Stimulated activated CD8-positive, alpha-beta memory T cell treated with anti-CD3 and anti-CD28 coated beads, Interleukin-12 subunit alpha, Interleukin-12 subunit beta, amount 100 ng/mL, for 1 hour (primary cell): ENCODE results near the gene PCMTD2.
A peak's percentile ranks its signal among the peaks of the same experiment; 100 is the strongest.

Experiments
- DNase-seq: peaks from one replicate; pipeline ENCODE4 v3.0.0-alpha.2; 2020; ENCODE audit warnings: low read depth

Gene PCMTD2

GRCh38 chr20:64256282-64256935, 861 bp downstream of the PCMTD2 start:
- DNase-seq = no peak

- DNase-seq = no peak
These were observed 1.7 kb downstream of the PCMTD2 start for GRCh38 chr20:64257107-64257757.

- no peak for DNase-seq
These were observed 2.7 kb downstream of the PCMTD2 start for GRCh38 chr20:64258071-64258823.

- no peak for DNase-seq
These were observed 4.7 kb downstream of the PCMTD2 start for GRCh38 chr20:64260239-64260638.

GRCh38 chr20:64261138-64261537, 5.6 kb downstream of the PCMTD2 start:
- DNase-seq = no peak

- DNase-seq = no peak
These were observed 8.5 kb downstream of the PCMTD2 start for GRCh38 chr20:64264091-64264490.

GRCh38 chr20:64265201-64265600, 9.7 kb downstream of the PCMTD2 start:
- no peak for DNase-seq

GRCh38 chr20:64266988-64267387, 11.4 kb downstream of the PCMTD2 start:
- no peak for DNase-seq

GRCh38 chr20:64268174-64268573, 12.6 kb downstream of the PCMTD2 start:
- DNase-seq = no peak

- no peak for DNase-seq
These were observed 14.3 kb downstream of the PCMTD2 start for GRCh38 chr20:64269604-64270411.

- DNase-seq = no peak
These were observed 16.1 kb downstream of the PCMTD2 start for GRCh38 chr20:64271636-64272035.

GRCh38 chr20:64273109-64273508, 17.6 kb downstream of the PCMTD2 start:
- no peak for DNase-seq

GRCh38 chr20:64276817-64277216, 21.3 kb downstream of the PCMTD2 start:
- DNase-seq = no peak

- no peak for DNase-seq
These were observed 22.2 kb downstream of the PCMTD2 start for GRCh38 chr20:64277571-64278316.

- no peak for DNase-seq
These were observed 22.8 kb downstream of the PCMTD2 start for GRCh38 chr20:64278317-64278681.

GRCh38 chr20:64279826-64280459, 24.4 kb downstream of the PCMTD2 start:
- DNase-seq = no peak

- DNase-seq = no peak
These were observed 24.9 kb downstream of the PCMTD2 start for GRCh38 chr20:64280460-64280843.

GRCh38 chr20:64283646-64284045, 28.1 kb downstream of the PCMTD2 start:
- no peak for DNase-seq

GRCh38 chr20:64285579-64286446, 30.3 kb downstream of the PCMTD2 start:
- DNase-seq = peak; percentile 21
